Gastroesophageal sphincter (tissue), 3 donors: ENCODE data around the gene SLC38A5.

Experiments
- CTCF ChIP-seq, 4 experiments: fragments of 200-600 bp in 2 of 4; fragments of 450-650 bp in 2 of 4; sonication (generic) in 1 of 4; IDR thresholded peaks; one replicate each; pipeline ENCODE4 v1.5.1; 2017 to 2019; ENCODE audit warnings: antibody characterized with exemption in 4 of 4, mild to moderate bottlenecking in 2 of 4, moderate library complexity in 2 of 4
- POLR2A ChIP-seq, 2 donors: fragments of 450-650 bp; IDR thresholded peaks; one replicate each; pipeline ENCODE4 v1.6.1; 2017; ENCODE audit warnings: antibody characterized with exemption in 2 of 2, mild to moderate bottlenecking in 2 of 2, moderate library complexity in 1 of 2
- POLR2AphosphoS5 ChIP-seq: sonication (generic); formaldehyde crosslinking; IDR thresholded peaks from one replicate; pipeline ENCODE4 v1.6.1; 2017; ENCODE audit warnings: antibody characterized with exemption

GRCh38 chrX:48507246-48507645 is 37.2 kb upstream of the SLC38A5 start:
- TF ChIP-seq CTCF (IDR thresholded peaks at IDR 0.05) (no peak), POLR2A (IDR thresholded peaks at IDR 0.05) (no peak), POLR2AphosphoS5 (no peak)
